Memory B cell (primary cell): ENCODE results near the gene BNC1.

Source experiments
- ATAC-seq: fragments of 150-1000 bp; cut with Tn5 transposase; 2 replicates; pipeline ENCODE4 v1.10.0; 2021; ENCODE audit warnings: low read depth, mild to moderate bottlenecking, moderate library complexity
- DNase-seq, 2 donors: peaks; one replicate each; pipeline ENCODE4 v3.0.0; 2022; ENCODE audit warnings: low spot score in 2 of 2
- H3K27ac Mint-ChIP-seq: one replicate; pipeline ENCODE4 v1.8.0; 2022; ENCODE audit warnings: mild to moderate bottlenecking, moderate library complexity, mixed read lengths
- H3K27me3 Mint-ChIP-seq: one replicate; pipeline ENCODE4 v1.8.0; 2022; ENCODE audit warnings: mixed read lengths
- H3K36me3 Mint-ChIP-seq: one replicate; pipeline ENCODE4 v1.8.0; 2022; ENCODE audit warnings: mild to moderate bottlenecking, mixed read lengths
- H3K4me1 Mint-ChIP-seq: one replicate; pipeline ENCODE4 v1.8.0; 2022; ENCODE audit warnings: mixed read lengths
- H3K4me3 Mint-ChIP-seq: one replicate; pipeline ENCODE4 v1.8.0; 2022; ENCODE audit warnings: mild to moderate bottlenecking, moderate library complexity, mixed read lengths
- H3K9me3 Mint-ChIP-seq: one replicate; pipeline ENCODE4 v1.8.0; 2022; ENCODE audit warnings: mixed read lengths

The BNC1 gene

DNA sequence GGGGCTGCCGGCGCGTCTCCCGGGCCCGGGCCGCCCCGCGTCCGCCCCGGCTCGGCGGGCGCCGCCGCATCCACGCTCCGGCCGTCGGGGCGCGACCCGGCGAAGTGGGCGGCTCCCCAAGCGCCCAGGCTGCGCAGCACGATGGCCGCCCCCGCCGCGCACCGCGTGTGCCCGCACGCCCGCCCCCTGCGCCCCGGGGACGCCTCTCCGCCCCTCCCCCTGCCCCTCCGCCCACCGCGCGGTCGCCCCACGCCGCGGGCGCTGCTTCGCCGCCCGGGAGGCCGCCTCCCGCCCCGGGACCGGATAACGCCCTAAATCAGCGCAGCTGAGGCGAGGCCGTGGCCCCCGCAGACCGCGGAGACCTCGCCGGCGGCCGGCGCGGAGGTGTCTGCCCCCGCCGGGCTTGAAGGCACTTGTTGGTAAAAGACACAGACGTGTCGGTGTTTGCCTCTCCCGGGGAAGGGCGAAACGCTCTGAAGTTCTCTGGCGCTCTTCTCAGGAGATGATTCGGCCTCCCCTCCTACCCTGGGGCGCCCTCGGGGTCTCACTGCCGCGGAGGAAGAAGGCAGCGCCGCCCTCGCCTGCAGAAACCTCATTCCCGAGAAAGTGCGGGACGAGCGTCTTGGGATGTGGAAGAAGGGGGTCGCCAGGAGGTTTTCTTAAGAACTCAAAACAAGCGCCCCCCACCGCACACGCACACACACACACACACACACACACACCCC, at the start of gene BNC1:
TSS of gene BNC1 (minus strand) at position 106 of the 725 bp plus-strand sequence. CDS start at position 70, 36 bp downstream.
- no peak for ATAC-seq

DNA sequence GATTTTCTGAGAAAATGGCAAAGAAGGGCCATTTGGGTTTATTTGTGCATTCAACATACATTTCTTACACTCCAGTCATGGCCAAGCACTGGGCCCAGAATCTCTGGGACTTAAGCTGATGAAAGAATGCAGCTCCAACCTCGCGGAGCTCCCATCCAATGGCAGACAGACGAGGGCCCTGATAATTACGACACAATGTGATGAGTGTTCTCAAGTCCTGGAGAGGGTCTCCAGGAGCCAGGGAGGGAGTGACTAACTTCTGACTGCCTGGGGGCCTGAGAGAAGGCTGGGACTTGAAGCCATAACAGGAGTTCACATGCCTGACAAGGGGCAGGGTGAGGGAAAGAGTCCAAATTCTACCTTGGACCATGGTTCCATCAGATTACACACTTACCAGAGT, 42.6 kb upstream of the BNC1 start:
- Mint-ChIP-seq H3K9me3 (no peaks in the 10 kb centered on the region), H3K36me3 (no peaks in the 10 kb centered on the region), H3K4me3 (no peak overlapping the region), H3K27me3 (peaks cover 2% of the 10 kb centered on the region), H3K4me1 (no peaks in the 10 kb centered on the region), H3K27ac (no peak overlapping the region)
- no peak for DNase-seq
- ATAC-seq: no peak

More for the DNA sequence above, at the start of gene BNC1:
- H3K9me3 Mint-ChIP-seq: no peaks in the 10 kb centered on the region
- no peaks in the 10 kb centered on the region for H3K36me3 Mint-ChIP-seq
- peaks cover 15% of the 10 kb centered on the region for H3K27me3 Mint-ChIP-seq
- no peaks in the 10 kb centered on the region for H3K4me1 Mint-ChIP-seq
- H3K4me3 Mint-ChIP-seq: no peak within 1 kb of the TSS
- H3K27ac Mint-ChIP-seq: no peak within 1 kb of the TSS
- no peak for DNase-seq

DNA sequence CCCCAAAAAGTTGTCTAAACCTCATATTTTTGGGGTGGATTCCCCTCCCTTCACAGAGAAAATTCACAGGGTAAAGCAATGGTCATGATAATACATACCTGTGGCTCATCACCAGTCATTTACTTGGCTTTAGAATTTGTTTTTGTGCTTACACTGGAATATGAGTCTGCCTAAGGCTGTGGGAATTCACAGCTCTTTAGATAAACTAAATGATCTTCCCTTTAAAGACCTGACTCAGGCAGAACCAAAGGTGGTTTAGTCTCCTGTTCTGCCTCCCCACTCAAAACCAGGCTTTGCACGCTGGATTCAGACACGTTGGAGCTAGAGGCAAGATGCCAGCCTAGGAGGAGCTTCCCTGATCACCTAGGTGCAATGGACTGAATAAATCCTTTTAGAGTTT, 40.3 kb upstream of the BNC1 start:
- ATAC-seq (no peak), DNase-seq (no peak)
- Mint-ChIP-seq H3K27me3 (peaks cover 2% of the 10 kb centered on the region), H3K4me3 (no peak overlapping the region), H3K36me3 (no peaks in the 10 kb centered on the region), H3K4me1 (no peaks in the 10 kb centered on the region), H3K27ac (no peak overlapping the region), H3K9me3 (no peaks in the 10 kb centered on the region)

GRCh38 chr15:83323296-83323711, 38.8 kb upstream of the BNC1 start:
- Mint-ChIP-seq H3K27ac (no peak overlapping the region), H3K9me3 (no peaks in the 10 kb centered on the region), H3K36me3 (no peaks in the 10 kb centered on the region), H3K4me3 (no peak overlapping the region), H3K4me1 (no peaks in the 10 kb centered on the region), H3K27me3 (peaks cover 2% of the 10 kb centered on the region)
- ATAC-seq (no peak), DNase-seq (no peak)

GRCh38 chr15:83322691-83323090, 38.2 kb upstream of the BNC1 start:
- no peak for DNase-seq
- ATAC-seq: no peak
- no peak overlapping the region for H3K27ac Mint-ChIP-seq
- no peaks in the 10 kb centered on the region for H3K9me3 Mint-ChIP-seq
- no peak overlapping the region for H3K4me3 Mint-ChIP-seq
- H3K4me1 Mint-ChIP-seq: no peaks in the 10 kb centered on the region
- peaks cover 2% of the 10 kb centered on the region for H3K27me3 Mint-ChIP-seq
- no peaks in the 10 kb centered on the region for H3K36me3 Mint-ChIP-seq

DNA sequence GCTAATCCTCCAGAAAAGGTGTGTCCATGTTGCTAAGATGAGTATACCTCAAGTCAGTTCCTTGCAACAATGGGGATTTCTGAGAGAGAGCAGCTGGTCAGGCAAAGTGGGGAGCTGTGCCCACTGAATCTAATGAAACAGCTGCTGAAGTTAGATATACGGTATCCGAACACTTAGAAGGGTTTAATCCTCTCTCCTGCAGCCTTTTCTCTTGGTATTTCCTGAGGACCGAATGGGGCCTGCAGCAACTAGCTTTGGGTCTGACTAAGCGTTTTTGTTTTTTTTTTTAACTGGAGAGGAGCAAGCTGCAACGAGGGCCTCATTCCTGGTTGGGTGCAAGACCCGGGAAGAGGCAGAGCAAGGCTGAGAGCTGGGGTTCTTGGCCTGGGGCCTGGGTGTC, 37.6 kb upstream of the BNC1 start:
- H3K27ac Mint-ChIP-seq: no peak overlapping the region
- H3K4me3 Mint-ChIP-seq: no peak overlapping the region
- DNase-seq (no peak), ATAC-seq (no peak)
- H3K4me1 Mint-ChIP-seq: no peaks in the 10 kb centered on the region
- no peaks in the 10 kb centered on the region for H3K27me3 Mint-ChIP-seq
- no peaks in the 10 kb centered on the region for H3K9me3 Mint-ChIP-seq
- H3K36me3 Mint-ChIP-seq: no peaks in the 10 kb centered on the region

GRCh38 chr15:83320844-83321243, 36.4 kb upstream of the BNC1 start:
- ATAC-seq (no peak), DNase-seq (no peak)
- no peaks in the 10 kb centered on the region for H3K4me1 Mint-ChIP-seq
- no peaks in the 10 kb centered on the region for H3K9me3 Mint-ChIP-seq
- no peak overlapping the region for H3K4me3 Mint-ChIP-seq
- H3K27ac Mint-ChIP-seq: no peak overlapping the region
- no peaks in the 10 kb centered on the region for H3K27me3 Mint-ChIP-seq
- no peaks in the 10 kb centered on the region for H3K36me3 Mint-ChIP-seq

DNA sequence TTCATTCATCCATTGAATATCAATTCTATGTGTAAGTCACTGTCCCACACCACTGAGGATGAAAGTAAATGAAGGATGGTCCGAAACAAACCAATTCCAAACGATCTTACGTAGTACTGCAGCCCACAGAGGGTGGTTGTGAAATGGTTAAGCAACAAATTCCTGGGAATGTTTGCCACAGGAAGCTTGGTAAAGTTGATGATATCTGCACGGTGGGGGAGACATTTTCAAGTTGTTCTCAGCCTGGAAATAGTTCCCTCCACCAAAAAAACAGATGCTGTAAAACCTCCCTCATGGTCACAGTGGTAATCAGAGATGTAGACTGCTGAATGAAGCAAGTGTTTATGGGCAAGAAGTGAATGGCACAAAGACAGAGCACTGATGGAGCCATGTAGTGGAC, 35.9 kb upstream of the BNC1 start:
- Mint-ChIP-seq H3K27ac (no peak overlapping the region), H3K4me3 (no peak overlapping the region)
- DNase-seq: no peak

DNA sequence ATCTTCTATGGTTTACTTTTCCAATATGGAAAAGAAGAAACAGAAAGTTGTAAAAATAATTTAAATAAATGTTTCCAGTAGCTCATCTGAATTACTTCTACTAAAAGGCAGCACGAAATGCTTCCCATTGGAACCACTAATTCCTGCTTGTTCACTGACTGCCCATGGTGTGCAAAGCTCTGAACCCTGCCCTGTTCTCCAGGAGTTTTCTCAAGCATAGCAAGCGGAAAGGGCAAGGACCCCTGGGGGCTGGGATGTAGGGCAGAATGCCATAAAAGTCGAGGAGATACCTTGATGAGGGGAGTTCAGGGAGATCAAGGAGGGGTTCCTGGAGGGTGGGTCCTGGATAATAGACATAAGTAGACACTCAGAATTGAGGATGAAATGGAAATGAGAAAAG, 35.3 kb upstream of the BNC1 start:
- no peak for DNase-seq
- no peak for ATAC-seq
- no peaks in the 10 kb centered on the region for H3K9me3 Mint-ChIP-seq
- no peaks in the 10 kb centered on the region for H3K4me1 Mint-ChIP-seq
- H3K27me3 Mint-ChIP-seq: no peaks in the 10 kb centered on the region
- no peaks in the 10 kb centered on the region for H3K36me3 Mint-ChIP-seq
- no peak overlapping the region for H3K27ac Mint-ChIP-seq
- H3K4me3 Mint-ChIP-seq: no peak overlapping the region

More for the DNA sequence above, 35.9 kb upstream of the BNC1 start:
- no peak for ATAC-seq
- Mint-ChIP-seq H3K4me1 (no peaks in the 10 kb centered on the region), H3K9me3 (no peaks in the 10 kb centered on the region), H3K27me3 (no peaks in the 10 kb centered on the region), H3K36me3 (no peaks in the 10 kb centered on the region)

DNA sequence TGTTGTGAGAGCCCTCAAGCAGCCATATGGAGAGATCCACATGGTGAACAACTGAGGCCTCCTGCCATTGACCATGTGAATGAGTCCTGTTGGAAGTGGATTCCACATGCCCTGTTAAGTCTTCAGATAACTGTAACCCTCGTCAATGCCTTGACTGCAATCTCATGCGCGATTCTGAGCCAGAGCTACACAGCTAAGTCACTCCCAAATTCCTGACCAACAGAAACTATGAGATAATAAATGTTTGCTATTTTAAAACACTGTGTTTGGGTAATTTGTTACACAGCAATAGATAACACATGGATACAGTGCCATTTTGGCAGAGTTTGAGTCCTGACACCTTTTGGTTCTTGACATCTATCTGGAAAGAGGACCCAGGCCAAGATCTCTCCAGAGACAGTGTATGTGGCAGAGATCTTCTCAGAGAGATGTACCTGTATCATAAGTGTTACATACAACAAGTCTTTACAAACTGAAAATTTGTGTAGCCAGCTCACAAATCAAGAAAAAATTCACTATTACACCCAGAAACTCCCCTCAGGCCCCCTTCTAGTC, 34.5 kb upstream of the BNC1 start:
- Mint-ChIP-seq H3K4me3 (no peak overlapping the region), H3K27me3 (no peaks in the 10 kb centered on the region), H3K36me3 (no peaks in the 10 kb centered on the region), H3K4me1 (no peaks in the 10 kb centered on the region), H3K9me3 (no peaks in the 10 kb centered on the region), H3K27ac (no peak overlapping the region)
- ATAC-seq: no peak
- no peak for DNase-seq

DNA sequence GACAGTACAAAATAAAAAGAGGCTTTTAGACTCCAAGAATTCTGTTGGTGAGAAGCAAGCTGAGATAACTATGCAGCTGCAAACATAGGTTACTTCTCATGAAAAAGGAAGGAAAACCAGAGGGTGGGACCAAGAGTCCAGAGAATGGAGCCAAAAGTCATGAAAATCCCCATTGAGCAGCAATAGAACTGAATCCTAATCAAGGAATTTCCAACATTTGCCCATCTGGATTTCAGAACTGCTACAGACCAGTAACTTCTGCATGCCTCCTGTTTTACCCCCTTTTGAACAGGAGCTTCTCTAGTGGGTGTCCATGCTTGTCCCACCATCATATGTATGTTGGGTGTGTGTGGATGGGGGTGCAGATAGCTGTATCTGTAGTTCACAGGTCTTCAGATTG, 33.6 kb upstream of the BNC1 start:
- Mint-ChIP-seq H3K36me3 (no peaks in the 10 kb centered on the region), H3K4me1 (no peaks in the 10 kb centered on the region), H3K27me3 (no peaks in the 10 kb centered on the region), H3K9me3 (no peaks in the 10 kb centered on the region), H3K27ac (no peak overlapping the region), H3K4me3 (no peak overlapping the region)
- ATAC-seq (no peak), DNase-seq (no peak)

DNA sequence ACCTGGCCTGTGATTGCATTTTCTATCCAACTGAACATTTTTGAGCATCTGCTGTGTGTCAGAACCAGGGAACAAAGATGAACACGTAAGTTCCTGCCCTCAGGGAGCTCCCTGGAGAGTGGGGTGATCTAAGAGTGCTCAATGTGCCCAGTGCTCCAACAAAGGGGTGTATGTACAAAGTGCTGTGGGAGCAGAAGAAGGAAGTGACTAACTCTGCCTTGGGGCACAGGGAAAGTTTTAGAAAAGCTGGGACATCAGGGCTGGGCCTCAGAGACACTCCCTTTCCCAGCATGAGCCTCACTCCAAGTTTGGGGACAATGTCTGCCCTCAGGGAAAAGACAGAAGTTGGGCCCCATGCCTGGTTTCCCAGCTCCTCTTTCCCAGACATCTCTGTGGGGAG, 27.6 kb upstream of the BNC1 start:
- Mint-ChIP-seq H3K4me1 (peaks cover 3% of the 10 kb centered on the region), H3K27ac (no peak overlapping the region), H3K4me3 (no peak overlapping the region), H3K27me3 (no peaks in the 10 kb centered on the region), H3K36me3 (no peaks in the 10 kb centered on the region), H3K9me3 (no peaks in the 10 kb centered on the region)
- ATAC-seq: no peak
- no peak for DNase-seq

GRCh38 chr15:83310521-83311456, 26.3 kb upstream of the BNC1 start:
- H3K36me3 Mint-ChIP-seq: no peaks in the 10 kb centered on the region
- no peak for DNase-seq
- H3K27ac Mint-ChIP-seq: no peak overlapping the region
- H3K27me3 Mint-ChIP-seq: no peaks in the 10 kb centered on the region
- no peaks in the 10 kb centered on the region for H3K9me3 Mint-ChIP-seq
- H3K4me1 Mint-ChIP-seq: peaks cover 3% of the 10 kb centered on the region
- H3K4me3 Mint-ChIP-seq: no peak overlapping the region
- ATAC-seq: no peak

DNA sequence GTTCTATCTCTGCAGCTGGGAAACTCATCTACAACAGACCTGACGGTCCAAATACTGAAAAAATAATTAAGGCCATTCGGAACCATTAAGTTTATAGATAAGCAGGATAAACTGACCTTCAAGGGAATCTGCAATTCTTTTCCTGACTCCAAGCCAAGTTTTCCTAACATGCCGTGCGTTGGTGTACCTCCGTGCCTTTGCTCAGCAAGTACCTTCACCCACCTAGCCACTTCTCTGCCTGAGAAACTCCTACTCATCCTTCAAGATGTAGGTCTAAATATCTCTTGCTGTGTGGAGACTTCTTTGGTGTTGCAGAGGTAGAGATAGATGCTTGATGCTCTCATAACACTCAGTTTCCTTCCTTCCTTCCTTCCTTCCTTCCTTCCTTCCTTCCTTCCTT, 24.2 kb upstream of the BNC1 start:
- Mint-ChIP-seq H3K4me1 (peaks cover 3% of the 10 kb centered on the region), H3K36me3 (no peaks in the 10 kb centered on the region), H3K27ac (no peak overlapping the region), H3K4me3 (no peak overlapping the region), H3K27me3 (peaks cover 6% of the 10 kb centered on the region), H3K9me3 (no peaks in the 10 kb centered on the region)
- DNase-seq (no peak), ATAC-seq (no peak)
